Measurements from ENCODE around the gene C1R.

C1R gene

GRCh38 chr12:7089196-7089871 is 2.9 kb downstream of the C1R start:
- Histone ChIP-seq H3K79me2 (ENCODE audit: low read length) (no peaks in the 10 kb centered on the region), H3K9me3 (replicated peaks; ENCODE audit: insufficient read depth, low read length) (no peaks in the 10 kb centered on the region), H3K27me3 (replicated peaks; ENCODE audit: insufficient read depth, low read length) (no peaks in the 10 kb centered on the region), H3K27ac (ENCODE audit: low read length) (no peak overlapping the region), H3K9me2 (replicated peaks; ENCODE audit: insufficient read depth, low read length) (no peaks in the 10 kb centered on the region), H3K4me3 (ENCODE audit: low read length) (no peak overlapping the region), H3F3A (ENCODE audit: insufficient read depth, low read length) (no peaks in the 10 kb centered on the region), H4K20me1 (ENCODE audit: insufficient read depth, low read length) (no peaks in the 10 kb centered on the region), H2AFZ (ENCODE audit: low read length) (no peak overlapping the region), H3K4me2 (ENCODE audit: low read depth, low read length) (no peak overlapping the region), H3K9ac (ENCODE audit: low read length) (no peak overlapping the region), H3K36me3 (replicated peaks; ENCODE audit: insufficient read depth, low read length) (no peaks in the 10 kb centered on the region), H3K4me1 (ENCODE audit: low read length) (peaks cover 5% of the 10 kb centered on the region; the same call in 1 of the 2 replicates)
- DNase-seq, result no peak
- TF ChIP-seq, protein P1, sequence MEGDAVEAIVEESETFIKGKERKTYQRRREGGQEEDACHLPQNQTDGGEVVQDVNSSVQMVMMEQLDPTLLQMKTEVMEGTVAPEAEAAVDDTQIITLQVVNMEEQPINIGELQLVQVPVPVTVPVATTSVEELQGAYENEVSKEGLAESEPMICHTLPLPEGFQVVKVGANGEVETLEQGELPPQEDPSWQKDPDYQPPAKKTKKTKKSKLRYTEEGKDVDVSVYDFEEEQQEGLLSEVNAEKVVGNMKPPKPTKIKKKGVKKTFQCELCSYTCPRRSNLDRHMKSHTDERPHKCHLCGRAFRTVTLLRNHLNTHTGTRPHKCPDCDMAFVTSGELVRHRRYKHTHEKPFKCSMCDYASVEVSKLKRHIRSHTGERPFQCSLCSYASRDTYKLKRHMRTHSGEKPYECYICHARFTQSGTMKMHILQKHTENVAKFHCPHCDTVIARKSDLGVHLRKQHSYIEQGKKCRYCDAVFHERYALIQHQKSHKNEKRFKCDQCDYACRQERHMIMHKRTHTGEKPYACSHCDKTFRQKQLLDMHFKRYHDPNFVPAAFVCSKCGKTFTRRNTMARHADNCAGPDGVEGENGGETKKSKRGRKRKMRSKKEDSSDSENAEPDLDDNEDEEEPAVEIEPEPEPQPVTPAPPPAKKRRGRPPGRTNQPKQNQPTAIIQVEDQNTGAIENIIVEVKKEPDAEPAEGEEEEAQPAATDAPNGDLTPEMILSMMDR (IDR thresholded peaks at IDR 0.05; ENCODE audit: low read length), result no peak
- no peak for TF ChIP-seq EZH2 (optimal IDR thresholded peaks at IDR 0.05; ENCODE audit: low read depth, low read length)
- no peak for TF ChIP-seq EZH2phosphoT487 (IDR thresholded peaks at IDR 0.05; ENCODE audit: low read length)

DNA sequence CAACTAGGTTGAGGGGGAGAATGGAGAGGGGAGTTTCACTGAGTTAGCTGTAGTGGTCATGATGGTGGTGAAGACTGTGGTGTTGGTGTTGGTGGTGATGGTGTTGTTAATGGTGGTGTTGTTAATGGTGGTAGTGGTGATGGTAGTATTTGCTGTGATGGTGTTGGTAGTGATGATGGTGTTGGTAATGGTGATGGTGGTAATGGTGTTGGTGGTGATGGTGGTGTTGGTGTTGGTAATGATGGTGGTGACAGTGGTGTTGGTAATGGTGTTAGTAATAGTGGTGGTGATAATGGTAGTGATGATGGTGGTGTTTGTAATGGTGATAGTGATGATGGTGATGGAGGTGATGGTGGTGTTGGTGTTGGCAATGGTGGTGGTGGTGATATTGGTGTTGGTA is 9.1 kb downstream of the C1R start:
- no peaks in the 10 kb centered on the region for H3K4me1 ChIP-seq (ENCODE audit: low read length)
- H3F3A ChIP-seq (ENCODE audit: insufficient read depth, low read length), result no peaks in the 10 kb centered on the region
- no peak overlapping the region for H2AFZ ChIP-seq (ENCODE audit: low read length)
- H3K4me3 ChIP-seq (ENCODE audit: low read length), result no peak overlapping the region
- H3K36me3 ChIP-seq (replicated peaks; ENCODE audit: insufficient read depth, low read length), result no peaks in the 10 kb centered on the region
- H3K27me3 ChIP-seq (replicated peaks; ENCODE audit: insufficient read depth, low read length), result no peaks in the 10 kb centered on the region
- no peak overlapping the region for H3K4me2 ChIP-seq (ENCODE audit: low read depth, low read length)
- no peaks in the 10 kb centered on the region for H3K9me3 ChIP-seq (replicated peaks; ENCODE audit: insufficient read depth, low read length)
- H3K79me2 ChIP-seq (ENCODE audit: low read length), result no peaks in the 10 kb centered on the region
- H3K9ac ChIP-seq (ENCODE audit: low read length), result no peak overlapping the region
- H4K20me1 ChIP-seq (ENCODE audit: insufficient read depth, low read length), result no peaks in the 10 kb centered on the region
- DNase-seq, result no peak
- H3K9me2 ChIP-seq (replicated peaks; ENCODE audit: insufficient read depth, low read length), result no peaks in the 10 kb centered on the region
- H3K27ac ChIP-seq (ENCODE audit: low read length), result no peak overlapping the region
- TF ChIP-seq, protein P1 (IDR thresholded peaks at IDR 0.05; ENCODE audit: low read length), result no peak
- TF ChIP-seq EZH2 (optimal IDR thresholded peaks at IDR 0.05; ENCODE audit: low read depth, low read length) (no peak), EZH2phosphoT487 (IDR thresholded peaks at IDR 0.05; ENCODE audit: low read length) (no peak)

- Histone ChIP-seq H3K9me2 (replicated peaks; ENCODE audit: insufficient read depth, low read length) (no peaks in the 10 kb centered on the region), H3K27ac (ENCODE audit: low read length) (no peak overlapping the region), H3F3A (ENCODE audit: insufficient read depth, low read length) (no peaks in the 10 kb centered on the region), H3K79me2 (ENCODE audit: low read length) (no peaks in the 10 kb centered on the region), H3K4me3 (ENCODE audit: low read length) (no peak overlapping the region), H3K9ac (ENCODE audit: low read length) (no peak overlapping the region), H2AFZ (ENCODE audit: low read length) (no peak overlapping the region), H3K9me3 (replicated peaks; ENCODE audit: insufficient read depth, low read length) (no peaks in the 10 kb centered on the region), H3K4me2 (ENCODE audit: low read depth, low read length) (no peak overlapping the region), H4K20me1 (ENCODE audit: insufficient read depth, low read length) (no peaks in the 10 kb centered on the region), H3K36me3 (replicated peaks; ENCODE audit: insufficient read depth, low read length) (no peaks in the 10 kb centered on the region), H3K4me1 (ENCODE audit: low read length) (no peaks in the 10 kb centered on the region), H3K27me3 (replicated peaks; ENCODE audit: insufficient read depth, low read length) (no peaks in the 10 kb centered on the region)
- TF ChIP-seq EZH2 (optimal IDR thresholded peaks at IDR 0.05; ENCODE audit: low read depth, low read length), result no peak
- TF ChIP-seq, protein P1 (IDR thresholded peaks at IDR 0.05; ENCODE audit: low read length), result no peak
- TF ChIP-seq EZH2phosphoT487 (IDR thresholded peaks at IDR 0.05; ENCODE audit: low read length), result no peak
- DNase-seq, result no peak
Measured at GRCh38 chr12:7081037-7081436, 11.2 kb downstream of the C1R start.

All from MM.1S (cell line).